HG03432 (cell line): Measurements from ENCODE around the gene CCDC87.
"Not testable (repeated sequence)": the region's sequence is repeated elsewhere in the genome, so short reads cannot be mapped to it uniquely, and the experiment has no call there.

Experiments used
- ATAC-seq: cut with Tn5 transposase; IDR thresholded peaks from one replicate; pipeline ENCODE4 v1.9.1; 2021; ENCODE audit warnings: mild to moderate bottlenecking, moderate library complexity; ENCODE audit not compliant: unreplicated experiment

CCDC87 gene

GRCh38 chr11:66592457-66593302 lies at the start of gene CCDC87, which contains the start of gene CCS:
Gene CCDC87, minus strand, starts transcription at chr11:66593063. Its CDS starts 48 bp downstream, at chr11:66593015.
Gene CCS, plus strand, starts transcription at chr11:66593185. Its CDS starts 77 bp downstream, at chr11:66593262.
- peak; percentile 92 for ATAC-seq

GRCh38 chr11:66641834-66642233 lies 49.0 kb upstream of the CCDC87 start:
- no peak for ATAC-seq

- ATAC-seq, result not testable (repeated sequence)
Measured at GRCh38 chr11:66639814-66640340, 47.0 kb upstream of the CCDC87 start.

- no peak for ATAC-seq
Measured at GRCh38 chr11:66639066-66639813, 46.4 kb upstream of the CCDC87 start.

GRCh38 chr11:66638177-66639065 lies 45.6 kb upstream of the CCDC87 start, which contains the start of gene RBM4:
Gene RBM4, plus strand, starts transcription at chr11:66638703. Its CDS starts 1,009 bp downstream, at chr11:66639712.
- ATAC-seq, result peak; percentile 93

- ATAC-seq, result no peak
Measured at GRCh38 chr11:66637557-66638176, 44.8 kb upstream of the CCDC87 start.

GRCh38 chr11:66636411-66636810 lies 43.5 kb upstream of the CCDC87 start:
- no peak for ATAC-seq

GRCh38 chr11:66632952-66633351 lies 40.1 kb upstream of the CCDC87 start:
- ATAC-seq, result no peak

GRCh38 chr11:66631883-66632282 lies 39.0 kb upstream of the CCDC87 start:
- no peak for ATAC-seq

- no peak for ATAC-seq
Measured at GRCh38 chr11:66629356-66629755, 36.5 kb upstream of the CCDC87 start.

GRCh38 chr11:66628061-66628603 lies 35.3 kb upstream of the CCDC87 start:
- ATAC-seq, result no peak

- no peak for ATAC-seq
Measured at GRCh38 chr11:66626926-66627325, 34.1 kb upstream of the CCDC87 start.

GRCh38 chr11:66626382-66626781 lies 33.5 kb upstream of the CCDC87 start:
- no peak for ATAC-seq

GRCh38 chr11:66625752-66626149 lies 32.9 kb upstream of the CCDC87 start:
- no peak for ATAC-seq

- no peak for ATAC-seq
Measured at GRCh38 chr11:66625041-66625751, 32.3 kb upstream of the CCDC87 start.

- no peak for ATAC-seq
Measured at GRCh38 chr11:66624450-66624849, 31.6 kb upstream of the CCDC87 start.

GRCh38 chr11:66619080-66619554 lies 26.3 kb upstream of the CCDC87 start:
- ATAC-seq, result no peak

GRCh38 chr11:66617155-66617834 lies 24.4 kb upstream of the CCDC87 start:
- no peak for ATAC-seq
